Large intestine (tissue), 3 donors: ENCODE results near the gene SUN5. TPM values are rescaled to one million over a fixed set of nuclear protein-coding genes. Genes with fewer than 3 reads are reported as not detected.

Experiments used
- DNase-seq, 2 donors: peaks; one replicate each; pipeline versions ENCODE4 v3.0.0 to v3.0.0-alpha.2; 2013
- H3K27ac ChIP-seq: one replicate; pipeline ENCODE4 v1.5.1; 2013; ENCODE audit warnings: low read length
- H3K27me3 ChIP-seq: 2 replicates; pipeline ENCODE4 v1.6.1; 2013; ENCODE audit warnings: low read length; ENCODE audit not compliant: control insufficient read depth, insufficient read depth
- H3K36me3 ChIP-seq: 2 replicates; pipeline ENCODE4 v1.6.1; 2013; ENCODE audit warnings: low read length; ENCODE audit not compliant: control insufficient read depth, insufficient read depth
- H3K4me1 ChIP-seq: one replicate; pipeline ENCODE4 v1.6.1; 2013; ENCODE audit warnings: low read length; ENCODE audit not compliant: control insufficient read depth, insufficient read depth
- H3K4me3 ChIP-seq: one replicate; pipeline ENCODE4 v1.5.1; 2013; ENCODE audit warnings: low read length
- H3K9me3 ChIP-seq: one replicate; pipeline ENCODE4 v1.6.1; 2013; ENCODE audit warnings: mild to moderate bottlenecking, low read depth, low read length, moderate library complexity; ENCODE audit not compliant: control insufficient read depth
- WGBS: methylation state at CpG from one replicate; pipeline ENCODE4 v1.1.5; 2013; ENCODE audit warnings: low lambda C conversion rate; ENCODE audit not compliant: insufficient coverage; 5-methylcytosine and 5-hydroxymethylcytosine counted together
- polyA plus RNA-seq: library from polyadenylated mRNA; unstranded; fragments of 120-200 nt; gene quantifications from one replicate; pipeline ENCODE4 v1.2.1, GENCODE V29; 2013

The SUN5 gene
- polyA plus RNA-seq, 1 donor: not detected

DNA sequence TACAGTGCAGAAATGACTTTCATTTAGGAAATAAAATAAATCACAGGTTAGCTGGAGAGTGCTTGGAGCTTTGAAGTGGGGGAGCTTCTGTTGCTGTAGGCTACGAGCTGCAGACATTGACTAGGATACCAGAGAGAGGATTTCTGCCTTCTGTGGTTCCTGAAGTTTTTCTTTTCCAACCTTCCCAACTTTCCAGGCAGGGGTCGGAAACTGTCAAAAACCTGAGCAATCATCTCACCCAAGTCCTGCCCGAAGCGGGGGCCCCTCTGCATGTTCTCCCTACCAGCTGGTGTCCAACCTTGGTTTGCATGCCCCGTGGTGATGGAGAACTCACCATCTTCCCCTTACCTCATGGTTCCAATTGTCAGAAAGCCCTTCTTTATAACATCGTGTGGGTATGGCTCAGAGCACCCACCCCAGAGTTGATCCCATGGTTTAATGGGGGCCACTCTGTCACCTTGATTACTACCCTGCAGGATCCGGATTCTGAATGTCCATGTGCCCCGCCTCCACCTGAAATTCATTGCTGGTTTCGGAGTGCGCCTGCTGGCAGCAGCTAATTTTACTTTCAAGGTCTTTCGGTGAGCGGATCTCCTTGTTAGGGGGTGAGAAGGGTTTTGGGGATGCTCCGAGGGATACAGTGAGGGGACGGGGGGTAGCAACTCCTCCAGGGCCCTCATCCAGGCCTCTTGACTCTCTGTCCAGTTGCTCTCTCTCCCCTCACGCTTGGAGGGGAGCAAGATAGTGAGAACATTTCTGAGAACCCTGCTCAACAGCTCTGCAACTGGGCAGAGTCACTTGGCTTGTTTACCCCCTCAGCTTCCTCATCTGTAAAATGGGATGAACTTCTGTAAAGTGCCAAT lies 8.3 kb upstream of the SUN5 start:
- peaks cover 6% of the 10 kb centered on the region for H3K27me3 ChIP-seq
- H3K9me3 ChIP-seq: no peaks in the 10 kb centered on the region
- H3K4me3 ChIP-seq: no peak overlapping the region
- H3K36me3 ChIP-seq: no peaks in the 10 kb centered on the region
- H3K27ac ChIP-seq: no peak overlapping the region
- WGBS: no CpG with 5 or more reads among the region's 15 CpGs
- no peaks in the 10 kb centered on the region for H3K4me1 ChIP-seq
- no peak for DNase-seq

DNA sequence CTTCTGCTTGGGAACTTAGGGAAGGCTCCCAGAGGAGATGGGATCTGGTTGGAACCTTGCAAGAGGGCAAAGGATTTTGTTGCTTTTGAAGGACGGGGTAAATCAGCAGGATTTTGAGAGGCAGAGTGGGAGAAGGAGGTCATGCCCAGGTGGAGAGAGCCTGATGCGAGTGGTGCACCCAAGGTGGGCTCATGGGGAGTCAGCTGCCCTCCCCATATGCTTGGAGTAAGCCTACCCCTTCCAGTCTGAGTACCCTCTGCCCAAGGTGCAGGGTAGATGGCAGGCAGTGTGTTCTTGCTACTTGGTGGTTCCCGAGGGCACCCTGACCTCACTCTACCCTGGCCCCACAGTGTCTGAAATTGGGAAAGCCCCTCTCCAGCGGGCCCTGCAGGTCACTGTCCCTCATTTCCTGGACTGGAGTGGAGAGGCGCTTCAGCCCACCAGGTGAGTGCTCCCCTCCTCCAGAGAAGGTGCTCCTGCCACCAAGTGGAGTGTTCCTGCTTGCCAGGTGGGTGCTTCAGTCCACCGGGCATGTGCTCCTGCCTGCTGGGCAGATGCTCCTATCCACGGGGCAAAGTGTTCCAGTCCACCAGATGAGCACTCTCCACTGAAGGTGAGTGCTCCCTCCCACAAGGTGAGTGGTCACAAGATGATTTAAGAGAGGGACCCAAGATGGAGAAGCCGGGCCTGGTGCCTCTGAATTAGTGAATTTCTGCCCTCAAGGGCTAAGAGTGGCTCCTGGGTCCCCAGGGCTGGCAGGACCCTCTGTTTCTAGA lies 6.6 kb upstream of the SUN5 start:
- no peak overlapping the region for H3K4me3 ChIP-seq
- no peaks in the 10 kb centered on the region for H3K4me1 ChIP-seq
- H3K36me3 ChIP-seq: no peaks in the 10 kb centered on the region
- peaks cover 6% of the 10 kb centered on the region for H3K27me3 ChIP-seq
- DNase-seq: no peak
- WGBS: no CpG with 5 or more reads among the region's 8 CpGs
- H3K27ac ChIP-seq: no peak overlapping the region
- H3K9me3 ChIP-seq: no peaks in the 10 kb centered on the region

DNA sequence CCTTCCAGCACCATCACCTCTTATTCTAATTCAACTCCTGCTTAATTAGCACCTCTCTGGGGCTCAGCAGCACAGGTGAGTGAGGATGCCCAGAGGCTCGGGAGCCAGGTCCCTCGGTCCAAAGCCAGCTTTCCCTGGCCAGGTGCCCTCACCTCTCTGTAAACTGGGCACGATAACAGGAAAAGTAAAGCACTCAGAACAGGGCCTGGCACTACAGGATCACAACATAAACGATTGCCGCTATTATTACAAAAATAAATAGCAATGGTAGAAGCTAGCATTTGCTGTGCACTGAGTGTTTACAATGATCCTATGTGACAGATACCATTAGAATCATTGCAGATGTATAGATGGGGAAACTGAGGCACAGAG lies 5.9 kb upstream of the SUN5 start:
- Histone ChIP-seq H3K9me3 (no peaks in the 10 kb centered on the region), H3K4me1 (no peaks in the 10 kb centered on the region), H3K36me3 (no peaks in the 10 kb centered on the region), H3K27ac (no peak overlapping the region), H3K4me3 (no peak overlapping the region), H3K27me3 (peaks cover 5% of the 10 kb centered on the region)
- WGBS: no CpG with 5 or more reads among the region's 5 CpGs
- no peak for DNase-seq

DNA sequence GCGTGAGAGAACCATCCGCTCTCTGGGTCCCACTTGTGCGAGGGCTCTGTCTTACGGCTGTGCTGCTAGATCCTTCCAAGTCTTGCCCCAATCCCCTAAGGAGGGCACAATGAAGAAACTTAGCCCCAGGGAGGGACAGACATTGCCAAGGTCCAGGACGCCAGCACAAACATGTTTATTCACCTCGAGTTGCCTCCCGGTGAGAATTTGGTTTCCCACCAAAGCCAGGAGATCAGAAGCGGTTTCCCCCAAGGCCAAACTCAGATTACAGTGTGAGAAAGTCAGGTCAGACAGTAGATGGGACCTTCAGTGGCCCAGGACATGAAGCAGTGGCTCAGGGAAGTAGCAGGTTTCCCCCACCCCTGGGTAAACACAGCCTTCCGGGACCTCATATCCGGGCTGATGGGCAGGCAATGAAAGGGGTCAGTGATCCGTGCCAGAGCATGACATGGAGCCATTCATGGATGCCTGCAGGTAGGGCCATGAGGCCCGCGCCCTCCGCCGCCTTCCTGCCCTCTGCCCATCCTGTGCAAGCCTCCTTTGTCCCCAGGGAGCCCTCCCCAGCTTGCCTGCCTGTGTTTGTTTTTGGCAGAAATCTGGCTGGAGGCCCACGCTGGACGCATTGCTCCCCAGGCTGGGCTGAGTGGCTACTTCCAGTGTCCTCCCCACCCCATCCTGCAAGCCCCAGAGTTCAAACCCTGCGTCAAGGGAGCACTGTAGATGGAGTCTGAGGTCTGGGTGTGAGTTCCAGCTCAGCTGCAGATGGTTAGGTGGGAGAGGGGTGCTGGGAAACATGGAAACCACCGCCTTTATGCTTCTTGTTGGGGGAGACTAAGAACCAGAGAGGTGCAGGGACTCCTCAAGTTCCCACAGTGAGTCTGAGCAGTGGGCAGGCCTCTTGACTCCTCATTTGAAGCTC lies 5.2 kb upstream of the SUN5 start:
- Histone ChIP-seq H3K27ac (no peak overlapping the region), H3K36me3 (no peaks in the 10 kb centered on the region), H3K27me3 (no peaks in the 10 kb centered on the region), H3K4me1 (no peaks in the 10 kb centered on the region), H3K9me3 (no peaks in the 10 kb centered on the region), H3K4me3 (no peak overlapping the region)
- WGBS: no CpG with 5 or more reads among the region's 19 CpGs
- DNase-seq: no peak

DNA sequence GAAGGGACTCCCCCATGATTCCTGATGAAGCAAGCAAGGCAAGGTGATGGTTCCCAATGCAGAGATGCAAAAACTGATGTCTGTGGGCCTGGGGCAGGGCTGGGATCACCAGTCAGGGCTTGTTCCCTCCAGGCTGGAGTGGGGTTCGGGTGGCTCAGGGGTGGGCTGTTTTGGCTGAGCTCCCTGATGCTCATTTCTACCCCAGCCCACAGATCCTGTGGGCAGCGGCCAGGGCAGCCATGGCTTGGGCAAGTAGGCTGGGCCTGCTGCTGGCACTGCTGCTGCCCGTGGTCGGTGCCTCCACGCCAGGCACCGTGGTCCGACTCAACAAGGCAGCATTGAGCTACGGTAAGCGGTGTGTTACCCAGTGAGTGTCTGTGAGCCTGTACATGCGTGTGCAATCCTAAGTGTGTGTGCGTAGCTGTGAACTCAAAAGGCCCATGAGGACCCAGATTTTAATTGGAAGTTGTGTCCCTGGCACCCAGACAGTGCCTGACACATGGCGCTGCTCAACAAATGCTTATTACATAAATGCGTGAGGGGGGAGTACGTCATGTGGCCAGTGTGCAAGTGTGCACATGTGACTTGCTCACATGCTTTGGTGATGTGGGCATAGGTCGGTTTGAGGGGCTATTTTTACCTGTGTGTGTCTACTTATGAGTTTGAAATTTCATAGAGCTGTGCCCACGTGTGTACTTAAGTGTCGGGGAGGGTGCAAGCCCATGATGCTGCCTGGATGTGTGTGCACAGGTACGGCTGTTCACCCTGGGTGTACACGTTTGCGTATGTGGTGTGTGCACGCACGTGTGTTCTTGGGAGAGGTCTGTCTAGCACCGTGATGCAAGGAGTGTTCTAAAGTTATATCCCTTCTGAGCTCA lies 4.3 kb upstream of the SUN5 start:
- no peaks in the 10 kb centered on the region for H3K4me1 ChIP-seq
- DNase-seq: no peak
- H3K27ac ChIP-seq: no peak overlapping the region
- H3K36me3 ChIP-seq: no peaks in the 10 kb centered on the region
- H3K9me3 ChIP-seq: no peaks in the 10 kb centered on the region
- H3K4me3 ChIP-seq: no peak overlapping the region
- no CpG with 5 or more reads among the region's 23 CpGs for WGBS
- H3K27me3 ChIP-seq: no peaks in the 10 kb centered on the region

DNA sequence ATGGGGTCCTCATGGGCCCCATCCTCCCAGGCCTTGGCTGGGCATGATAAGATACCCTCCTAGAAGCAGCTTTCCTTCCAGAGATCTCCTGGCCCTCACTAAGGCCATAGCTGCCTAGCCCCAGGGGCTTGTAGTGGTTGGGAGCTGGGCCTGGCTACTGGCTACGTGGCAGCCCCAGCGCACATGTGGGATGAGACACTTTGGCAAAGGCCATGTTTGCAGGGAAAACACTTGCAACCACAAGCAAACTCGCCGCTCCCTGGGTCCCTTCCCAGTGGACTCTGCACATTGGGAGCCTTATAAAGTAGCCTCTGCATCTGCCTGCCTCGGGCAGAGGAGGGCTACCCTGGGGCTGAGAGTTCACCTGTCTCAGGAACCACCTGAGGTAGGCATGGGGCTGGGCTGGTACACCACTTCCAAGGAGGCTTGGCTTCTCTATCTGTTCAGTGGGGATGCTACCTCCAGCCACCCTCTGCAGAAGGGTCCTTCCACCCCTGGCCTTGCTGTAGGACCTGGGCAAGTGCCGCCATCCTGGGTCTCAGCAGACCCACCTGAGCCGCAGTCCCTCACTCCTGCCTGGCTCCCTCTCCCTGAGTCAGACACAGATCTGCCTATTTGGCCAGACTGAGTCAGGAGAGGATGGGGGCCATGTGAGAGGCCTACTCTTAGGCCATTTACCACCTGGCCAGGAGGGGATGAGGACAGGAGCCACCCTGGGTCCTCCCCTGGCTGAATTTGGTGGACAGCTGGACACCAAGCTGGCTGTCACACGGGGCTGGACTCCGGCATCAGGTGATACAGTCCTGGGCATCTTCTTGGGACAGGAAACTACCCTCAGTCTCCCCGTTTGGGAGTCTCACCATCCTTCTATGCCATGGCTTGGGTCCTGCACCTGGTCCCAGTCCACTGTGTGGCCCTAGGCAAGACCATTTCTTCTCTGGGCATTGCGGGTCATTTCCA lies 3.4 kb upstream of the SUN5 start, which contains the start of gene BPIFB2:
TSS of gene BPIFB2 (plus strand) at position 329 of the 960 bp plus-strand sequence. CDS start 871 bp downstream, outside the sequence.
- WGBS: no CpG with 5 or more reads among the region's 11 CpGs
- no peak for DNase-seq
- H3K9me3 ChIP-seq: no peaks in the 10 kb centered on the region
- no peaks in the 10 kb centered on the region for H3K4me1 ChIP-seq
- H3K36me3 ChIP-seq: no peaks in the 10 kb centered on the region
- H3K27me3 ChIP-seq: no peaks in the 10 kb centered on the region
- H3K4me3 ChIP-seq: no peak within 1 kb of the TSS
- H3K27ac ChIP-seq: no peak within 1 kb of the TSS

DNA sequence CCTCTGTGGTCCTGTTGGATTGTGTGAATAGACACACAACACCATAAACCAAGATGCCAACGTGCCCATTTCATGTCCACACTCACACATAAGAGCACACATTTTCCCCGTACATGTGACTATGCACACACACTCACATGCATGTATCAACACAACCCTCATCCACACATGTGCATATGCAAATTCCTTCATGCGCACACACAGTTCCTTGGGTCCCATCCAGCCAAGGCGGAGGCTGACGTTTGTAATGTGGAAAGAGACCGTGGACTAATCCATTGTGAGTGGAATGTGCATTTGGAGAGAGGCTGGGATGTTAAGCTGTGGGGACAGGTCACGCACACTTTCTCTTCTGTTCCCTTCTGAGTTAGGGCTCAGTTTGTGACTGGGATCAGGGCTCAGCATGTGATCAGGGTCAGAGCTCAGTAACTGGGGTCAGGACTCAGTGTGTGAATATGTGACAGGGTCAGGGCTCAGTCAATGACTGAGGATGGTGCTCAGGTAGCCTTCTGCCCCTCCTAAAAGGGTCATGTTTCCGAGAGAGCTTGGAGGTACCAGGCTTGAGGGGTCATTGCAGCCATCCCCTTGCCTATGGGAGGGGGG lies 2.6 kb upstream of the SUN5 start:
- no peaks in the 10 kb centered on the region for H3K36me3 ChIP-seq
- H3K27ac ChIP-seq: no peak overlapping the region
- no peaks in the 10 kb centered on the region for H3K9me3 ChIP-seq
- no peaks in the 10 kb centered on the region for H3K27me3 ChIP-seq
- no peak for DNase-seq
- no peak overlapping the region for H3K4me3 ChIP-seq
- WGBS: no CpG with 5 or more reads among the region's 8 CpGs
- H3K4me1 ChIP-seq: no peaks in the 10 kb centered on the region

DNA sequence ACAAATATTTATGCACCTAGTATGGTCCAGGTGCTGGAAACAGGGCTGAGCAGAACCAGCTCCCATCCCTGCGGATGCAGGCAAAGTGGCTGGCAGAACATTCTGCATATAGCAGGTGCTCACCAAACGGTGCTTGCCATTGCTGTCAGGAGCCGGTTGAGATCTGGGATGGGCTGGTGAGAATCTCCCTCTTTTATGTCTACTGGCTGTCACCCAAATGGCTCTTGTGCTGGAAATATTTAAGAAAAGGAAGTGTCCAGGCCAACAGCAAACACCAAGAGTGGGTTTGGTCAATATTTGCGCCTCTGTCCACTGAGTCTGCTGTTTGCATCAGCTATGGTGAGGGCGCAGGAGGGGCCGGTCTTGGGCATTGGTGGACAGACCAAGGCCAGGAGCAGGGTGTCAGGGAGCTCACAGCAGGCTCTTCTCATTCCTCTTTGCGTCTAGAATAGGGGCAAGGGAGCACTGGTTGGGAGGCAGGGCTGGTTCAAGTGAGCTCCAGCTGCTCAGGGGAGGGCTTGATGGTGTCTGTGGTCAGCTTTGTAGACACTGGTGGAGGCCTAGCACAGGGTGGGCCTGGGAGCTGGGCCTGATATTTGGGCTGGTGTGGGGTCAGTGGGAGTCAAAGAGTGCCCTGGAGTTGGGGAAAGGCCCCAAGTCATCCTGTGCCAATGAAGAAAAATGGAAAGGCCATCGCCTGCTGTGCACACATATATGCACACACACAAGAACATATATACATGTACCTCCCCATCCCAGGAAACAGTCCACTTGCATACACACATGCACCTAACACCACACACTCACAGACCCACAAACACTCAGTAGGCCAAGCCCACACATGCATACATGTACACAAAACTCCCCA lies 1.9 kb upstream of the SUN5 start:
- no peaks in the 10 kb centered on the region for H3K4me1 ChIP-seq
- no peaks in the 10 kb centered on the region for H3K9me3 ChIP-seq
- no peak overlapping the region for H3K4me3 ChIP-seq
- DNase-seq: no peak
- H3K27ac ChIP-seq: no peak overlapping the region
- peaks cover under 1% of the 10 kb centered on the region for H3K27me3 ChIP-seq
- H3K36me3 ChIP-seq: no peaks in the 10 kb centered on the region
- WGBS: no CpG with 5 or more reads among the region's 8 CpGs
